Esophagus muscularis mucosa (tissue), 4 donors: ENCODE data around the gene UBE2E3. TPM values are rescaled to one million over a fixed set of nuclear protein-coding genes. Genes with fewer than 3 reads are reported as not detected.

Source experiments
- DNase-seq: peaks from one replicate; pipeline ENCODE4 v3.0.0-alpha.2; 2017; ENCODE audit errors: extremely low spot score
- H3K27ac ChIP-seq, 4 donors: fragments of 200-600 bp; sonication (generic); replicated peaks in 1 of 4; 1 replicate in 3 of 4; 2 replicates in 1 of 4; pipeline ENCODE4 v1.5.1; 2016 to 2019; ENCODE audit warnings: mild to moderate bottlenecking in 1 of 4
- H3K27me3 ChIP-seq, 4 donors: fragments of 200-600 bp; sonication (generic); one replicate each; pipeline versions ENCODE4 v1.5.1 to v1.6.0; 2016 to 2019
- H3K36me3 ChIP-seq, 4 donors: fragments of 200-600 bp; sonication (generic); one replicate each; pipeline ENCODE4 v1.5.1; 2016 to 2019
- H3K4me1 ChIP-seq, 4 donors: fragments of 200-600 bp; sonication (generic); one replicate each; pipeline ENCODE4 v1.5.1; 2016 to 2019
- H3K4me3 ChIP-seq, 4 donors: fragments of 200-600 bp; sonication (generic); 1 replicate in 2 of 4; 2 replicates in 2 of 4; pipeline ENCODE4 v1.5.1; 2016 to 2019; ENCODE audit warnings: mild to moderate bottlenecking in 4 of 4, moderate library complexity in 1 of 4
- H3K9me3 ChIP-seq, 4 donors: fragments of 200-600 bp; sonication (generic); 1 replicate in 3 of 4; 2 replicates in 1 of 4; pipeline ENCODE4 v1.5.1; 2016 to 2019
- EP300 ChIP-seq: sonication (generic); formaldehyde crosslinking; IDR thresholded peaks from one replicate; pipeline ENCODE4 v1.6.1; 2017; ENCODE audit warnings: antibody characterized with exemption
- POLR2A ChIP-seq: fragments of 450-650 bp; IDR thresholded peaks from one replicate; pipeline ENCODE4 v1.6.1; 2017; ENCODE audit warnings: antibody characterized with exemption, moderate library complexity, mild to moderate bottlenecking, low read depth
- POLR2AphosphoS5 ChIP-seq, 2 donors: sonication (generic); formaldehyde crosslinking; IDR thresholded peaks; one replicate each; pipeline ENCODE4 v1.6.1; 2017; ENCODE audit warnings: antibody characterized with exemption in 2 of 2
- WGBS: methylation state at CpG from one replicate; pipeline ENCODE4 v1.1.5; 2018; 5-methylcytosine and 5-hydroxymethylcytosine counted together
- intact Hi-C: fragments of 100-400 bp; cut with DNase I; formaldehyde crosslinking; loops from one replicate; pipeline ENCODE4 v1.15.1; 2023
- total RNA-seq, 4 donors: library from RNA; depleted of rRNA; stranded (reverse); fragments of >200 nt; gene quantifications; one replicate each; pipeline versions ENCODE4 v1.1.0 to v1.2.1, GENCODE V29; 2016
- TF ChIP-seq, protein P1 (sequence below), 3 experiments: fragments of 200-600 bp in 2 of 3; fragments of 450-650 bp in 1 of 3; sonication (generic) in 2 of 3; IDR thresholded peaks; one replicate each; pipeline ENCODE4 v1.5.1; 2017 to 2019; ENCODE audit warnings: antibody characterized with exemption in 3 of 3, mild to moderate bottlenecking in 2 of 3, moderate library complexity in 1 of 3

UBE2E3 gene
- total RNA-seq, 4 donors from 2014 or later = 32.8 to 57.7 (median 40.2) TPM

GRCh38 chr2:181107628-181107945, 127.2 kb downstream of the UBE2E3 start:
- H3K4me3 ChIP-seq = no peak overlapping the region
- no peak overlapping the region for H3K27ac ChIP-seq
- TF ChIP-seq, protein P1, sequence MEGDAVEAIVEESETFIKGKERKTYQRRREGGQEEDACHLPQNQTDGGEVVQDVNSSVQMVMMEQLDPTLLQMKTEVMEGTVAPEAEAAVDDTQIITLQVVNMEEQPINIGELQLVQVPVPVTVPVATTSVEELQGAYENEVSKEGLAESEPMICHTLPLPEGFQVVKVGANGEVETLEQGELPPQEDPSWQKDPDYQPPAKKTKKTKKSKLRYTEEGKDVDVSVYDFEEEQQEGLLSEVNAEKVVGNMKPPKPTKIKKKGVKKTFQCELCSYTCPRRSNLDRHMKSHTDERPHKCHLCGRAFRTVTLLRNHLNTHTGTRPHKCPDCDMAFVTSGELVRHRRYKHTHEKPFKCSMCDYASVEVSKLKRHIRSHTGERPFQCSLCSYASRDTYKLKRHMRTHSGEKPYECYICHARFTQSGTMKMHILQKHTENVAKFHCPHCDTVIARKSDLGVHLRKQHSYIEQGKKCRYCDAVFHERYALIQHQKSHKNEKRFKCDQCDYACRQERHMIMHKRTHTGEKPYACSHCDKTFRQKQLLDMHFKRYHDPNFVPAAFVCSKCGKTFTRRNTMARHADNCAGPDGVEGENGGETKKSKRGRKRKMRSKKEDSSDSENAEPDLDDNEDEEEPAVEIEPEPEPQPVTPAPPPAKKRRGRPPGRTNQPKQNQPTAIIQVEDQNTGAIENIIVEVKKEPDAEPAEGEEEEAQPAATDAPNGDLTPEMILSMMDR (IDR thresholded peaks at IDR 0.05) = no peak
- no peak for TF ChIP-seq POLR2A
- no peak for TF ChIP-seq POLR2AphosphoS5 (IDR thresholded peaks at IDR 0.05)
- no peak for TF ChIP-seq EP300
- no peaks in the 10 kb centered on the region for H3K27me3 ChIP-seq
- no peaks in the 10 kb centered on the region for H3K9me3 ChIP-seq
- H3K36me3 ChIP-seq = no peaks in the 10 kb centered on the region
- 98% methylated on average over 1 of the region's 1 CpG for WGBS
- DNase-seq = no peak
- intact Hi-C loops = loop anchor here (10.0 kb wide), 1 partner anchor 607 kb away; no protein-coding TSS in a partner anchor
- H3K4me1 ChIP-seq = peaks cover 0 to 5% (median 0%) of the 10 kb centered on the region in 4 donors

- Histone ChIP-seq H3K9me3 (no peaks in the 10 kb centered on the region), H3K27me3 (no peaks in the 10 kb centered on the region), H3K27ac (no peak overlapping the region), H3K4me3 (no peak overlapping the region), H3K36me3 (no peaks in the 10 kb centered on the region), H3K4me1 (peaks cover 0 to 5% (median 0%) of the 10 kb centered on the region in 4 donors)
- no peak for TF ChIP-seq EP300
- TF ChIP-seq, protein P1 (IDR thresholded peaks at IDR 0.05) = no peak
- no peak for TF ChIP-seq POLR2A
- TF ChIP-seq POLR2AphosphoS5 (IDR thresholded peaks at IDR 0.05) = no peak
- WGBS = 84% methylated on average over 2 of the region's 2 CpGs
- no peak for DNase-seq
- intact Hi-C loops = no loop called here
Measured at GRCh38 chr2:181111059-181111458, 130.7 kb downstream of the UBE2E3 start.

GRCh38 chr2:181112916-181113315, 132.5 kb downstream of the UBE2E3 start:
- H3K4me3 ChIP-seq = no peak overlapping the region
- no peaks in the 10 kb centered on the region for H3K4me1 ChIP-seq
- H3K36me3 ChIP-seq = no peaks in the 10 kb centered on the region
- no peak overlapping the region for H3K27ac ChIP-seq
- no peaks in the 10 kb centered on the region for H3K27me3 ChIP-seq
- TF ChIP-seq POLR2A (no peak), POLR2AphosphoS5 (IDR thresholded peaks at IDR 0.05) (no peak), EP300 (no peak)
- TF ChIP-seq, protein P1 (IDR thresholded peaks at IDR 0.05) = no peak
- no peak for DNase-seq
- H3K9me3 ChIP-seq = no peaks in the 10 kb centered on the region
- intact Hi-C loops = no loop called here
- WGBS = 83% methylated on average over 1 of the region's 1 CpG
